K562 (cell line): Measurements from ENCODE around the gene GADD45G. TPM values are rescaled to one million over a fixed set of nuclear protein-coding genes. Genes with fewer than 3 reads are reported as not detected.

ENCODE experiments used
- ATAC-seq: fragments of 200-7000 bp; cut with Tn5 transposase; 3 replicates; pipeline ENCODE4 v1.9.1; 2020; ENCODE audit warnings: moderate library complexity
- BruUV-seq: library from RNA; stranded (reverse); fragments of 400-500 nt; replicated peaks from 2 replicates; lab custom pipeline; 2021; lab: Mats Ljungman, UMichigan
- CTCF ChIA-PET: fragments of 300-600 bp; formaldehyde crosslinking; extraction: SDS; loops from one replicate; lab custom pipeline; 2021; ENCODE audit warnings: low intra/inter-chr PET ratio; lab: Yijun Ruan, JAX
- POLR2A ChIA-PET: fragments of 300-600, 350-650 bp; sonication (Branson Sonifier 250); formaldehyde crosslinking; extraction: SDS; loops from one replicate; lab custom pipeline; 2021; ENCODE audit warnings: antibody characterized with exemption, inconsistent platforms; lab: Yijun Ruan, JAX
- DNase-seq, 4 experiments: peaks; one replicate each; pipeline versions ENCODE4 v3.0.0 to v3.0.0-alpha.2; 2011 to 2018; ENCODE audit warnings: low spot score in 3 of 4, mixed read lengths in 3 of 4; ENCODE audit errors: extremely low read depth in 1 of 4
- FAIRE-seq: peaks from 2 replicates; lab custom pipeline; 2011; peaks lifted over from hg19 to GRCh38; lab: Jason Lieb, UNC
- H2AFZ ChIP-seq: 2 replicates; pipeline ENCODE4 v1.6.0; 2011; ENCODE audit warnings: low read depth, low read length, control low read depth, inconsistent platforms
- H3K27ac ChIP-seq: fragments of 200-600 bp; 3 replicates; pipeline ENCODE4 v1.8.0; 2011; ENCODE audit warnings: low read depth, mild to moderate bottlenecking, control low read depth, inconsistent platforms, low read length, moderate library complexity, mixed read lengths; ENCODE audit errors: extremely low read depth
- H3K27me3 ChIP-seq, 2 experiments: fragments of 300-600 bp in 1 of 2; 2 replicates in 1 of 2; 3 replicates in 1 of 2; pipeline versions ENCODE4 v1.6.0 to v1.8.0; 2011; ENCODE audit warnings: inconsistent platforms in 2 of 2, low read length in 2 of 2, mild to moderate bottlenecking in 1 of 2, mixed read lengths in 1 of 2, moderate library complexity in 1 of 2; ENCODE audit not compliant: control insufficient read depth in 2 of 2, insufficient read depth in 2 of 2
- H3K36me3 ChIP-seq: fragments of 300-600 bp; 3 replicates; pipeline ENCODE4 v1.8.0; 2011; ENCODE audit warnings: mild to moderate bottlenecking, low read length, inconsistent platforms; ENCODE audit not compliant: control insufficient read depth, insufficient read depth
- H3K4me1 ChIP-seq, 2 experiments: fragments of 200-600 bp in 1 of 2; replicated peaks in 1 of 2; 2 replicates in 1 of 2; 3 replicates in 1 of 2; pipeline versions ENCODE4 v1.5.1 to v1.8.0; 2011; ENCODE audit warnings: inconsistent platforms in 2 of 2, low read length in 2 of 2, mild to moderate bottlenecking in 1 of 2, mixed read lengths in 1 of 2, moderate library complexity in 1 of 2; ENCODE audit not compliant: control insufficient read depth in 2 of 2, insufficient read depth in 2 of 2
- H3K4me2 ChIP-seq: 2 replicates; pipeline ENCODE4 v1.6.1; 2011; ENCODE audit warnings: low read length, control low read depth, inconsistent platforms, mixed read lengths; ENCODE audit not compliant: insufficient read depth
- H3K4me3 ChIP-seq: fragments of 200-600 bp; sonication (generic), shearing (Covaris generic); 2 replicates; pipeline ENCODE4 v1.5.1; 2016; ENCODE audit warnings: control low read depth, inconsistent platforms
- H3K79me2 ChIP-seq: fragments of 200-600 bp; 3 replicates; pipeline ENCODE4 v1.8.0; 2011; ENCODE audit warnings: low read length, inconsistent platforms; ENCODE audit not compliant: control insufficient read depth, insufficient read depth
- H3K9ac ChIP-seq, 2 experiments: 2 replicates each; pipeline versions ENCODE4 v1.6.0 to v1.6.1; 2011; ENCODE audit warnings: low read depth in 2 of 2, low read length in 2 of 2, control low read depth in 1 of 2, inconsistent platforms in 1 of 2, mild to moderate bottlenecking in 1 of 2, mixed read lengths in 1 of 2; ENCODE audit not compliant: insufficient read depth in 1 of 2
- H3K9me1 ChIP-seq: one replicate; pipeline ENCODE4 v1.6.0; 2011; ENCODE audit warnings: inconsistent platforms, mild to moderate bottlenecking, low read length, moderate library complexity; ENCODE audit not compliant: control insufficient read depth, insufficient read depth
- H3K9me3 ChIP-seq: replicated peaks from 2 replicates; pipeline ENCODE4 v1.5.1; 2011; ENCODE audit warnings: low read depth, low read length, inconsistent platforms; ENCODE audit not compliant: control insufficient read depth, insufficient read depth
- H4K20me1 ChIP-seq: replicated peaks from 2 replicates; pipeline ENCODE4 v1.6.1; 2011; ENCODE audit warnings: low read length, inconsistent platforms, mixed read lengths; ENCODE audit not compliant: control insufficient read depth, insufficient read depth
- ZNF277 ChIP-seq: fragments of 250-450 bp; sonication (Bioruptor Pico); IDR thresholded peaks from 2 replicates; pipeline ENCODE4 v1.8.0; 2022; ENCODE audit warnings: inconsistent platforms, mild to moderate bottlenecking, moderate library complexity, borderline replicate concordance
- WGBS: fragments of 100-300 bp; shearing (Covaris generic); methylation state at CpG from one replicate; pipeline ENCODE4 v1.1.6; 2016; ENCODE audit warnings: low coverage, mixed read lengths; ENCODE audit not compliant: insufficient coverage; ENCODE audit errors: missing lambda C conversion rate; 5-methylcytosine and 5-hydroxymethylcytosine counted together
- in situ Hi-C: fragments of 300-500 bp; cut with MboI; formaldehyde crosslinking; loops from 4 replicates; pipeline ENCODE4 v1.15.0; 2018; ENCODE audit warnings: inconsistent platforms, mixed read lengths
- intact Hi-C: fragments of 100-400 bp; cut with micrococcal nuclease; formaldehyde crosslinking; loops from 2 replicates; pipeline ENCODE4 v1.14.2; 2022
- polyA plus RNA-seq, 8 experiments: library from polyadenylated mRNA; depleted of rRNA in 4 of 8; stranded (reverse) in 5 of 8; unstranded in 3 of 8; fragments of >200 nt; fragmentation: Nextera tagmentation in 2 of 8; fragmentation: Illumina TruSeq in 1 of 8; extraction: Ambion mirVana in 2 of 8; extraction: Trizol in 1 of 8; gene quantifications; 2 replicates each; pipeline versions ENCODE4 v1.2.1 to v1.2.3, GENCODE V29; 2011 to 2014; ENCODE audit warnings: inconsistent platforms in 1 of 8, missing spikeins in 1 of 8
- total RNA-seq, 7 experiments: library from RNA; depleted of rRNA in 6 of 7; stranded (reverse); fragments of >200 nt in 6 of 7; fragmentation: Illumina TruSeq in 2 of 7; extraction: Trizol in 2 of 7; gene quantifications; 2 replicates each; pipeline versions ENCODE4 v1.2.1 to v1.2.3, GENCODE V29; 2011 to 2021; ENCODE audit warnings: low replicate concordance in 1 of 7

GADD45G gene
- total and polyA plus RNA-seq, 9 of the 15 experiments (the other 6 are each of a cell fraction or from before 2014, with no cell fraction given), result 0.20 to 0.34 TPM; not detected in 7

GRCh38 chr9:89647366-89648128, 42.7 kb downstream of the GADD45G start:
- Histone ChIP-seq H3K27ac (no peak overlapping the region), H3K4me2 (no peak overlapping the region), H3K36me3 (no peaks in the 10 kb centered on the region), H3K9ac (no peak overlapping the region), H3K79me2 (no peaks in the 10 kb centered on the region), H2AFZ (no peak overlapping the region), H4K20me1 (no peaks in the 10 kb centered on the region), H3K9me3 (no peaks in the 10 kb centered on the region), H3K4me3 (no peak overlapping the region), H3K27me3 (peaks cover 0 to 12% of the 10 kb centered on the region in 2 experiments; a peak in 2 of 5 replicates), H3K9me1 (no peaks in the 10 kb centered on the region), H3K4me1 (peaks cover 0 to 3% of the 10 kb centered on the region in 2 experiments; a peak in 1 of 5 replicates)
- WGBS, result 0% methylated on average over 9 of the region's 15 CpGs
- CTCF ChIA-PET, result no interaction called here
- BruUV-seq, result no TSS peak
- intact Hi-C loops, result no loop called here
- FAIRE-seq (no peak), DNase-seq (no peak), ATAC-seq (no peak)
- POLR2A ChIA-PET, result no interaction called here
- in situ Hi-C loops, result no loop called here
- TF ChIP-seq ZNF277 (CRISPR knock-in tag), result no peak
